Measurements from ENCODE around the gene SUDS3.

GRCh38 chr12:118375348-118375747, 1.0 kb upstream of the SUDS3 start:
- TF ChIP-seq CTCF (IDR thresholded peaks at IDR 0.05), result no peak
- no peak for TF ChIP-seq POLR2A (IDR thresholded peaks at IDR 0.05)

Data from right lobe of liver (tissue), 4 donors.